WERI-Rb-1 (cell line): Measurements from ENCODE around the gene KNTC1.
"Not testable (repeated sequence)": the region's sequence is repeated elsewhere in the genome, so short reads cannot be mapped to it uniquely, and the experiment has no call there.

Source experiments
- DNase-seq: peaks from one replicate; pipeline ENCODE4 v3.0.0-alpha.2; 2020
- H3K27ac ChIP-seq: fragments of 250-450 bp; sonication (Bioruptor Pico); 2 replicates; pipeline ENCODE4 v1.5.1; 2020; ENCODE audit warnings: mild to moderate bottlenecking, moderate library complexity
- H3K27me3 ChIP-seq: fragments of 250-450 bp; sonication (Bioruptor Pico); 2 replicates; pipeline ENCODE4 v1.5.1; 2021; ENCODE audit warnings: mild to moderate bottlenecking, low read depth, moderate library complexity; ENCODE audit not compliant: insufficient read depth, severe bottlenecking
- H3K36me3 ChIP-seq: fragments of 250-450 bp; sonication (Bioruptor Pico); 2 replicates; pipeline ENCODE4 v1.5.1; 2020; ENCODE audit warnings: mild to moderate bottlenecking, moderate library complexity
- H3K4me3 ChIP-seq: 2 replicates; pipeline ENCODE4 v1.5.1; 2011; ENCODE audit warnings: low read depth, mild to moderate bottlenecking, control low read depth, low read length
- H3K9me3 ChIP-seq: fragments of 250-450 bp; sonication (Bioruptor Pico); 2 replicates; pipeline ENCODE4 v1.5.1; 2021; ENCODE audit warnings: mild to moderate bottlenecking, moderate library complexity; ENCODE audit not compliant: severe bottlenecking
- CTCF ChIP-seq: IDR thresholded peaks from 2 replicates; pipeline ENCODE4 v1.5.1; 2011; ENCODE audit warnings: low read depth, mild to moderate bottlenecking, control low read depth, inconsistent platforms, low read length

KNTC1 gene

GRCh38 chr12:122526683-122527477, at the start of gene KNTC1, which contains the start of gene RSRC2:
Gene KNTC1, plus strand, starts transcription at chr12:122527249. Its CDS starts 2,815 bp downstream, at chr12:122530064.
Gene RSRC2, minus strand, starts transcription at chr12:122526936. Its CDS starts 83 bp downstream, at chr12:122526853.
- peak; percentile 99 for DNase-seq
- TF ChIP-seq CTCF, result no peak
- H3K36me3 ChIP-seq, result peaks cover 84% of the 10 kb centered on the region
- H3K27ac ChIP-seq, result peak within 1 kb of the TSS; percentile 99
- H3K9me3 ChIP-seq, result no peaks in the 10 kb centered on the region
- no peaks in the 10 kb centered on the region for H3K27me3 ChIP-seq
- peak within 1 kb of the TSS; percentile 98 for H3K4me3 ChIP-seq

GRCh38 chr12:122480753-122481152, 46.3 kb upstream of the KNTC1 start:
- Histone ChIP-seq H3K27me3 (no peaks in the 10 kb centered on the region), H3K4me3 (no peak overlapping the region), H3K27ac (no peak overlapping the region), H3K9me3 (no peaks in the 10 kb centered on the region), H3K36me3 (peaks cover 77% of the 10 kb centered on the region)
- DNase-seq, result no peak
- TF ChIP-seq CTCF, result no peak

- H3K27ac ChIP-seq, result no peak overlapping the region
- no peak for TF ChIP-seq CTCF
- no peaks in the 10 kb centered on the region for H3K9me3 ChIP-seq
- no peaks in the 10 kb centered on the region for H3K27me3 ChIP-seq
- H3K36me3 ChIP-seq, result peaks cover 77% of the 10 kb centered on the region
- H3K4me3 ChIP-seq, result no peak overlapping the region
- DNase-seq, result no peak
Measured at GRCh38 chr12:122481861-122482260, 45.2 kb upstream of the KNTC1 start.

- H3K27ac ChIP-seq, result no peak overlapping the region
- no peak for DNase-seq
- peaks cover 83% of the 10 kb centered on the region for H3K36me3 ChIP-seq
- TF ChIP-seq CTCF, result no peak
- no peaks in the 10 kb centered on the region for H3K9me3 ChIP-seq
- no peak overlapping the region for H3K4me3 ChIP-seq
- no peaks in the 10 kb centered on the region for H3K27me3 ChIP-seq
Measured at GRCh38 chr12:122483969-122484368, 43.1 kb upstream of the KNTC1 start.

GRCh38 chr12:122484385-122484784, 42.7 kb upstream of the KNTC1 start:
- not testable (repeated sequence) for DNase-seq, H3K9me3 ChIP-seq, H3K27me3 ChIP-seq, H3K4me3 ChIP-seq, H3K27ac ChIP-seq
- peaks cover 84% of the 10 kb centered on the region for H3K36me3 ChIP-seq

GRCh38 chr12:122486360-122486759, 40.7 kb upstream of the KNTC1 start:
- H3K27ac ChIP-seq, H3K9me3 ChIP-seq, H3K4me3 ChIP-seq, DNase-seq, H3K27me3 ChIP-seq: not testable (repeated sequence)
- peaks cover 84% of the 10 kb centered on the region for H3K36me3 ChIP-seq
